ENCODE results near the gene CLDN1. TPM values are rescaled to one million over a fixed set of nuclear protein-coding genes. Genes with fewer than 3 reads are reported as not detected.
"Not testable (repeated sequence)": the region's sequence is repeated elsewhere in the genome, so short reads cannot be mapped to it uniquely, and the experiment has no call there.

Gene CLDN1
- total RNA-seq, 1 donor from 2014 or later, result 0.14 TPM

DNA sequence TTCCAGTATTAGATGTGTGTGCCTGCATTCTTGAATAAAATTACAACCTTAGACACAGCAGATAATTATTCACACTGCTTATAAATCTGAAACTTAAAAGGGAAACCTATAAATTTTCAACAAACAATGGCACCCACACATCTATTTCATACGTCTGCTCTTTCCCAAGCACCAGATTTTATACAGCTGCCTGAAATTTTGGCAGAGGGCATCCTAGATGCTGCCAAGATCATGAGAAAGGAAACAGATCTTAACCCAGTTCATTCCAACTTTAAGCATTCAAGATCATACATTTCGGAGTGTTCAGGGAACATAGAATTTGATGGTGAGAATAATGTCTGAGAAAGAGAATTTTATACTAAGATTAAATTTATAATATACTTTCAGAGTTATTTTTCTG is 53.1 kb downstream of the CLDN1 start:
- no peak for DNase-seq (ENCODE audit: low read depth, low spot score)
- Mint-ChIP-seq H3K4me1 (no peaks in the 10 kb centered on the region), H3K4me3 (no peak overlapping the region), H3K9me3 (no peaks in the 10 kb centered on the region), H3K27me3 (ENCODE audit: low read depth) (no peaks in the 10 kb centered on the region), H3K36me3 (ENCODE audit: low read depth) (no peaks in the 10 kb centered on the region), H3K27ac (ENCODE audit: unreplicated experiment) (no peak overlapping the region)
- TF ChIP-seq, protein P1, sequence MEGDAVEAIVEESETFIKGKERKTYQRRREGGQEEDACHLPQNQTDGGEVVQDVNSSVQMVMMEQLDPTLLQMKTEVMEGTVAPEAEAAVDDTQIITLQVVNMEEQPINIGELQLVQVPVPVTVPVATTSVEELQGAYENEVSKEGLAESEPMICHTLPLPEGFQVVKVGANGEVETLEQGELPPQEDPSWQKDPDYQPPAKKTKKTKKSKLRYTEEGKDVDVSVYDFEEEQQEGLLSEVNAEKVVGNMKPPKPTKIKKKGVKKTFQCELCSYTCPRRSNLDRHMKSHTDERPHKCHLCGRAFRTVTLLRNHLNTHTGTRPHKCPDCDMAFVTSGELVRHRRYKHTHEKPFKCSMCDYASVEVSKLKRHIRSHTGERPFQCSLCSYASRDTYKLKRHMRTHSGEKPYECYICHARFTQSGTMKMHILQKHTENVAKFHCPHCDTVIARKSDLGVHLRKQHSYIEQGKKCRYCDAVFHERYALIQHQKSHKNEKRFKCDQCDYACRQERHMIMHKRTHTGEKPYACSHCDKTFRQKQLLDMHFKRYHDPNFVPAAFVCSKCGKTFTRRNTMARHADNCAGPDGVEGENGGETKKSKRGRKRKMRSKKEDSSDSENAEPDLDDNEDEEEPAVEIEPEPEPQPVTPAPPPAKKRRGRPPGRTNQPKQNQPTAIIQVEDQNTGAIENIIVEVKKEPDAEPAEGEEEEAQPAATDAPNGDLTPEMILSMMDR (conservative IDR thresholded peaks at IDR 0.05), result no peak

DNA sequence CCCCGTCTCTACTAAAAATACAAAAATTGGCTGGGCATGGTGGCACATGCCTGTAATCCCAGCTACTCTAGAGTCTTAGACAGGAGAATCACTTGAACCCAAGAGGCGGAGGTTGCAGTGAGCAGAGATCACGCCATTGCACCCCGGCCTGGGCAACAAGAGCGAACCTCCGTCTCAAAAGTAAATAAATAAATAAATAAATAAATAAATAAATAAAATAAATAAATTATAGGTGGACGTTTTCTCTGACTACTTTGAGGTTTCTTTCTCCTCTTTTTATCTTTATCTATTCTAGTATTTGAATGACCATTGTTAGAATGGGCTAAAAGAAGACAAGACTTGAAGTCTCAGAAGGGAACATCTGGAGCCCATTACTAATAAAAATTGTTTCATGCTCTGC is 54.8 kb downstream of the CLDN1 start:
- H3K27ac Mint-ChIP-seq (ENCODE audit: unreplicated experiment); H3K9me3 Mint-ChIP-seq: not testable (repeated sequence)

DNA sequence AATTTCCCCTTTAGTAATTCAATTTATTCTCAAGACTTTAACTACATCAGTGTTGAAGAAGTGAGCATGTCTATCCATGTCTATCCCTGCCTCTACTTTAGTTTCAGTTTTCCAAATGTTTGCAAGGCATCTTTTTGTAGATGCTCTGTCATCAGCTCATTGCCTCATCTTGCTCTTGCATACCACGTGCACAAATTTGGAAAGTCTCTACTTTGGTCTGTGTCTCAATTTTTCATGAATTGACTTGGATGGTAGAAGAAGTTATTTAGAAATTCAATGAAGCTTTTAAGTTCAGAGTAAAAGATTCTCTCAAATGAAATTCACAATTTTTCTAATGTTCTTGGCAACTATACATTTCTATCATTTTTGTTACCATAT is 55.3 kb downstream of the CLDN1 start:
- Mint-ChIP-seq H3K4me1 (no peaks in the 10 kb centered on the region), H3K4me3 (no peak overlapping the region), H3K27me3 (ENCODE audit: low read depth) (no peaks in the 10 kb centered on the region), H3K36me3 (ENCODE audit: low read depth) (no peaks in the 10 kb centered on the region), H3K9me3 (no peaks in the 10 kb centered on the region), H3K27ac (ENCODE audit: unreplicated experiment) (no peak overlapping the region)
- TF ChIP-seq, protein P1 (conservative IDR thresholded peaks at IDR 0.05), result no peak
- DNase-seq (ENCODE audit: low read depth, low spot score), result no peak

More for the DNA sequence above, 54.8 kb downstream of the CLDN1 start:
- H3K36me3 Mint-ChIP-seq (ENCODE audit: low read depth); H3K4me1 Mint-ChIP-seq; DNase-seq (ENCODE audit: low read depth, low spot score); H3K4me3 Mint-ChIP-seq; H3K27me3 Mint-ChIP-seq (ENCODE audit: low read depth): not testable (repeated sequence)

DNA sequence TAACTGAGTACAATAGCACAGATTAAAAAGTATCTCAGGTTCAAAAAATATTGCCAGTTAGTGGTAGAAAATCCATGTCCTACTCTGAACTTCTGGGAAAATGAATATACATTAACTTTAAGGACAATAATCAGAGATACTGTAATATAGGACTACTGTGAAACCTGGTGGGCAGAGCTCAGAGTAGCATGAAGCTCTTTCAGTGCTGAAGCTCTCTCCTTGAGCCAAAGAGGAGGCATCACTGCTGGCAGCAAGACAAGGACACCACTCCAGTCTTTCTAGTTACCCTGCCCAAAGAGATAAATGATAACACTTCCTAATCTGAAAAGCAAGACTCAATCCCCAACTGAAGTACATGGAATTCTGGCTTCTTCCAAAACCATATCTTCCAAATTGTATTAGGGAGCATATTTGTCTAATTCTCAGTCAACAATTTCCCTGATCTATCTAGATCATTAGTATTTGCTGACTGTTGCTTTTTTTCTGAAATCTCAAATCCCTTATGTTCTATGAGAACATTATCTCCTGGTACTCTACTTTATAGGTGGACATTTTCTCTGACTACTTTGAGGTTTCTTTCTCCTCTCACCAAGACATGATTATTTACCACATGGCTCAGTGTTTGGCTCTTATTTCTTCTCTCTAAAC is 55.9 kb downstream of the CLDN1 start:
- no peaks in the 10 kb centered on the region for H3K36me3 Mint-ChIP-seq (ENCODE audit: low read depth)
- H3K4me3 Mint-ChIP-seq, result no peak overlapping the region
- H3K27ac Mint-ChIP-seq (ENCODE audit: unreplicated experiment), result no peak overlapping the region
- no peak for DNase-seq (ENCODE audit: low read depth, low spot score)
- TF ChIP-seq, protein P1 (conservative IDR thresholded peaks at IDR 0.05), result no peak
- no peaks in the 10 kb centered on the region for H3K27me3 Mint-ChIP-seq (ENCODE audit: low read depth)
- H3K4me1 Mint-ChIP-seq, result no peaks in the 10 kb centered on the region
- H3K9me3 Mint-ChIP-seq, result no peaks in the 10 kb centered on the region

DNA sequence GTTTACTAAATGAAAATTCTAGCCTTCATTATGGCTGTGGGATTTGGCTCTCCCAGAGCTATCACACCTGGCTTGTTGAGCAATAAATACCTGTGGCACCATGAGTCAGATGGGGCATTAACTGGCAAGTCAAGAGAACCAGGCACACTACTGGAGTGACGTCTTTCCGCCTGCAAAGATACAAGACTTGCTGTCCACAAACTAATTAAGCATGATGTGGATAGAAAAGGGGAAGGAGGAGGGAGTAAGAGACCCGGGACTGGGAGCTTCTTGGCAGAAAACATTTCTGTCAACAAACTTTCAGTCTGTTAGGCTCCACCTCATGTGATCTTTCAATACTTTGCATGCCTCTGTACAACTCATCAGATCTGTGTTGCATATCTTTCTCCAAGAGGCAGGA is 56.5 kb downstream of the CLDN1 start:
- peaks cover 1% of the 10 kb centered on the region for H3K4me1 Mint-ChIP-seq
- H3K4me3 Mint-ChIP-seq, result no peak overlapping the region
- H3K27ac Mint-ChIP-seq (ENCODE audit: unreplicated experiment), result no peak overlapping the region
- TF ChIP-seq, protein P1 (conservative IDR thresholded peaks at IDR 0.05), result no peak
- no peaks in the 10 kb centered on the region for H3K36me3 Mint-ChIP-seq (ENCODE audit: low read depth)
- no peaks in the 10 kb centered on the region for H3K27me3 Mint-ChIP-seq (ENCODE audit: low read depth)
- no peak for DNase-seq (ENCODE audit: low read depth, low spot score)
- no peaks in the 10 kb centered on the region for H3K9me3 Mint-ChIP-seq

DNA sequence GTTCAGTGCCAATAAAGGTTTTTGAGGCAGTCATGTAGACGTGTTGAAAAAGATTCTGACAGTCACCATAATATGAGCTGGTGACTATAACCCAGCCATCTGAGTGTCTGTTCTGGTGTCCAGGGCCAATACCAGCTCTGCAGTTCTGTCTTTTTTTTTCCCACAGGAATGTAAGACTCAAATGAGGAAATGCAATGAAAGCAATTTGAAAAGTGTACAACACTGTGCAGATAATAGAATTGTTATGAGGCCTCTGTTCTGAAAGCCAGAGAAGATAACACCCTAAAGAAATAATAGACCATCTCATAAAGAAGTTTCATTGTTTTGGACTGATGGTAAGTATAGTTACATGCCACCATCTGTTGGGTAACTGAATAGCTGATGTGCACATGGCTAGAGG is 57.1 kb downstream of the CLDN1 start:
- Mint-ChIP-seq H3K4me1 (peaks cover 5% of the 10 kb centered on the region), H3K27ac (ENCODE audit: unreplicated experiment) (no peak overlapping the region), H3K36me3 (ENCODE audit: low read depth) (no peaks in the 10 kb centered on the region), H3K4me3 (no peak overlapping the region), H3K9me3 (no peaks in the 10 kb centered on the region), H3K27me3 (ENCODE audit: low read depth) (no peaks in the 10 kb centered on the region)
- TF ChIP-seq, protein P1 (conservative IDR thresholded peaks at IDR 0.05), result no peak
- no peak for DNase-seq (ENCODE audit: low read depth, low spot score)
